ENCODE measurements around the gene NOP14.

NOP14 gene

GRCh38 chr4:2934077-2934812, 29.0 kb downstream of the NOP14 start:
- intact Hi-C loops (cut with DNase I), result loop anchor here (10.0 kb wide), 1 partner anchor 169 kb away; no protein-coding TSS in a partner anchor

GRCh38 chr4:2933566-2934076, 29.6 kb downstream of the NOP14 start:
- DNase-seq, result peak in 3 of 10 donors; percentile 69 to 78 (median 70)

More at GRCh38 chr4:2934077-2934812, 29.0 kb downstream of the NOP14 start:
- peak in 3 of 10 donors; percentile 74 to 85 (median 80) for DNase-seq

GRCh38 chr4:2932951-2933565, 30.1 kb downstream of the NOP14 start:
- peak in 2 of 10 donors; percentile 74 to 79 for DNase-seq
- intact Hi-C loops (cut with DNase I), result loop anchor here (10.0 kb wide), 1 partner anchor 168 kb away; no protein-coding TSS in a partner anchor

More at GRCh38 chr4:2933566-2934076, 29.6 kb downstream of the NOP14 start:
- intact Hi-C loops (cut with DNase I), result loop anchor here (10.0 kb wide), 1 partner anchor 169 kb away; no protein-coding TSS in a partner anchor

GRCh38 chr4:2932321-2932950, 30.8 kb downstream of the NOP14 start:
- DNase-seq, result peak in 4 of 10 donors; percentile 14 to 76 (median 68)
- intact Hi-C loops (cut with DNase I), result loop anchor here (10.0 kb wide), 1 partner anchor 168 kb away; no protein-coding TSS in a partner anchor

- intact Hi-C loops (cut with DNase I), result loop anchor here (10.0 kb wide), 1 partner anchor 167 kb away; no protein-coding TSS in a partner anchor
These were observed 31.5 kb downstream of the NOP14 start for GRCh38 chr4:2931512-2932301.

GRCh38 chr4:2930758-2931511, 32.3 kb downstream of the NOP14 start:
- DNase-seq, result peak; percentile 54 to 95 (median 70)
- intact Hi-C loops (cut with DNase I), result loop anchor here (10.0 kb wide), 1 partner anchor 166 kb away; no protein-coding TSS in a partner anchor

More at GRCh38 chr4:2931512-2932301, 31.5 kb downstream of the NOP14 start:
- DNase-seq, result peak in 4 of 10 donors; percentile 26 to 91 (median 72)

- peak in 3 of 10 donors; percentile 7 to 72 (median 67) for DNase-seq
- intact Hi-C loops (cut with DNase I), result loop anchor here (10.0 kb wide), 1 partner anchor 165 kb away; no protein-coding TSS in a partner anchor
These were observed 33.0 kb downstream of the NOP14 start for GRCh38 chr4:2930135-2930757.

- intact Hi-C loops (cut with DNase I), result loop anchor here (2.0 kb wide), 1 partner anchor 87 kb away; the partner anchor contains the start of gene ADD1
- DNase-seq, result peak in 3 of 10 donors; percentile 29 to 82 (median 75)
These were observed 33.7 kb downstream of the NOP14 start for GRCh38 chr4:2929469-2929868.

- DNase-seq, result peak in 2 of 10 donors; percentile 58 to 68
- intact Hi-C loops (cut with DNase I), result loop anchor here (2.0 kb wide), 1 partner anchor 86 kb away; the partner anchor contains the start of gene ADD1
These were observed 34.7 kb downstream of the NOP14 start for GRCh38 chr4:2928242-2929176.

- intact Hi-C loops (cut with DNase I), result loop anchor here (2.0 kb wide), 1 partner anchor 85 kb away; the partner anchor contains the start of gene ADD1
- peak in 2 of 10 donors; percentile 59 to 60 for DNase-seq
These were observed 35.5 kb downstream of the NOP14 start for GRCh38 chr4:2927696-2928075.

GRCh38 chr4:2927016-2927695, 36.0 kb downstream of the NOP14 start:
- peak in 2 of 10 donors; percentile 47 to 60 for DNase-seq
- intact Hi-C loops (cut with DNase I), result no loop called here

GRCh38 chr4:2925931-2926860, 37.0 kb downstream of the NOP14 start:
- intact Hi-C loops (cut with DNase I), result no loop called here
- peak in 4 of 10 donors; percentile 9 to 81 (median 71) for DNase-seq

GRCh38 chr4:2925496-2925895, 37.7 kb downstream of the NOP14 start:
- peak in 1 of 10 donors; percentile 22 for DNase-seq
- intact Hi-C loops (cut with DNase I), result no loop called here

- intact Hi-C loops (cut with DNase I), result no loop called here
- peak in 2 of 10 donors; percentile 40 to 56 for DNase-seq
These were observed 38.4 kb downstream of the NOP14 start for GRCh38 chr4:2924765-2925301.

GRCh38 chr4:2924286-2924685, 38.9 kb downstream of the NOP14 start:
- intact Hi-C loops (cut with DNase I), result no loop called here

More at GRCh38 chr4:2924286-2924685, 38.9 kb downstream of the NOP14 start:
- DNase-seq, result peak in 3 of 10 donors; percentile 15 to 79 (median 66)

Data from posterior cingulate gyrus (tissue), 11 donors.